Immature natural killer cell (primary cell): ENCODE results near the gene MMD2. TPM values are rescaled to one million over a fixed set of nuclear protein-coding genes. Genes with fewer than 3 reads are reported as not detected.
A peak's percentile ranks its signal among the peaks of the same experiment; 100 is the strongest.
"Not testable (repeated sequence)": the region's sequence is repeated elsewhere in the genome, so short reads cannot be mapped to it uniquely, and the experiment has no call there.

Experiments
- DNase-seq, 3 donors: peaks; one replicate each; pipeline ENCODE4 v3.0.0; 2022; ENCODE audit warnings: mixed read lengths in 1 of 3
- H3K27ac Mint-ChIP-seq, 6 donors: one replicate each; pipeline ENCODE4 v1.8.0; 2020; ENCODE audit warnings: mixed read lengths in 6 of 6, mild to moderate bottlenecking in 5 of 6, inconsistent platforms in 4 of 6, moderate library complexity in 3 of 6
- H3K27me3 Mint-ChIP-seq, 3 donors: one replicate each; pipeline ENCODE4 v1.8.0; 2020 to 2021; ENCODE audit warnings: low read depth in 3 of 3, mild to moderate bottlenecking in 3 of 3, mixed read lengths in 3 of 3, moderate library complexity in 3 of 3, inconsistent platforms in 1 of 3
- H3K36me3 Mint-ChIP-seq, 3 donors: one replicate each; pipeline ENCODE4 v1.8.0; 2020; ENCODE audit warnings: mixed read lengths in 3 of 3, inconsistent platforms in 2 of 3, mild to moderate bottlenecking in 2 of 3
- H3K4me1 Mint-ChIP-seq, 2 donors: one replicate each; pipeline ENCODE4 v1.8.0; 2020; ENCODE audit warnings: inconsistent platforms in 2 of 2, mild to moderate bottlenecking in 2 of 2, mixed read lengths in 2 of 2, moderate library complexity in 1 of 2
- H3K4me3 Mint-ChIP-seq, 5 donors: one replicate each; pipeline ENCODE4 v1.8.0; 2020; ENCODE audit warnings: mild to moderate bottlenecking in 5 of 5, mixed read lengths in 5 of 5, inconsistent platforms in 3 of 5, moderate library complexity in 3 of 5
- H3K9me3 Mint-ChIP-seq, 6 donors: one replicate each; pipeline ENCODE4 v1.8.0; 2020; ENCODE audit warnings: mild to moderate bottlenecking in 6 of 6, mixed read lengths in 6 of 6, inconsistent platforms in 4 of 6, moderate library complexity in 3 of 6
- polyA plus RNA-seq, 3 donors: library from polyadenylated mRNA; unstranded; fragments of 300-500 nt; fragmentation: Illumina TruSeq; gene quantifications; one replicate each; pipeline ENCODE4 v1.2.3, GENCODE V29; 2021

Gene MMD2
- polyA plus RNA-seq, 3 donors from 2014 or later: not detected

GRCh38 chr7:4904346-4904745 is 54.6 kb downstream of the MMD2 start:
- peaks cover 0 to 4% (median 3%) of the 10 kb centered on the region in 3 donors for H3K27me3 Mint-ChIP-seq
- no peak overlapping the region for H3K27ac Mint-ChIP-seq
- no peaks in the 10 kb centered on the region for H3K4me1 Mint-ChIP-seq

GRCh38 chr7:4895766-4896165 is 63.2 kb downstream of the MMD2 start:
- no peaks in the 10 kb centered on the region for H3K9me3 Mint-ChIP-seq
- peaks cover 1 to 2% (median 2%) of the 10 kb centered on the region in 3 donors for H3K27me3 Mint-ChIP-seq
- no peak overlapping the region for H3K27ac Mint-ChIP-seq
- H3K36me3 Mint-ChIP-seq: no peaks in the 10 kb centered on the region
- H3K4me3 Mint-ChIP-seq: no peak overlapping the region
- no peak for DNase-seq
- H3K4me1 Mint-ChIP-seq: no peaks in the 10 kb centered on the region

More at GRCh38 chr7:4904346-4904745, 54.6 kb downstream of the MMD2 start:
- DNase-seq: no peak
- Mint-ChIP-seq H3K9me3 (peaks cover 0 to 1% (median 0%) of the 10 kb centered on the region in 6 donors), H3K36me3 (no peaks in the 10 kb centered on the region), H3K4me3 (no peak overlapping the region)

DNA sequence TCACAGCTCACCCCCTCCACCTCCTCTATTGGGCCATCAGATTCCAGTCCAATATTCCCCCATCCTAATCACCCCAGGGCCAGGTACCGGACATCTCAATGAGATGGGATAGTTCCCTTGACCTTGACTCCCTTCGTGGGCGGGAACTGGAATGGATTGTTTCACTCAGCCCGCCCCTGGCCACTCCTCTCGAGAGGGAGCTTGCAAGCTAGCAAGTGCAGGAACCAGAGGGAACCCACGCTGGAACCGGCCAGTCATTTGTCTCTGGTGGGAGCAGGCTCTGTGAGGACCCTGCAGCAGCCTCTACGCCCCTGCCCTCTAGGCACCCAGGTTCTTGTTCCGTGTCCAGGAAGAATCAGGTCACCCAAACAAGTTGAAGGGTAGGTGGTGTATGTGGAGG is 64.5 kb downstream of the MMD2 start:
- Mint-ChIP-seq H3K36me3 (no peaks in the 10 kb centered on the region), H3K27me3 (peaks cover 1 to 2% (median 2%) of the 10 kb centered on the region in 3 donors), H3K9me3 (no peaks in the 10 kb centered on the region), H3K4me1 (no peaks in the 10 kb centered on the region), H3K4me3 (no peak overlapping the region), H3K27ac (no peak overlapping the region)
- no peak for DNase-seq

- Mint-ChIP-seq H3K9me3 (no peaks in the 10 kb centered on the region), H3K4me1 (no peaks in the 10 kb centered on the region)
- no peak for DNase-seq
Measured at GRCh38 chr7:4893929-4894475, 65.0 kb downstream of the MMD2 start.

DNA sequence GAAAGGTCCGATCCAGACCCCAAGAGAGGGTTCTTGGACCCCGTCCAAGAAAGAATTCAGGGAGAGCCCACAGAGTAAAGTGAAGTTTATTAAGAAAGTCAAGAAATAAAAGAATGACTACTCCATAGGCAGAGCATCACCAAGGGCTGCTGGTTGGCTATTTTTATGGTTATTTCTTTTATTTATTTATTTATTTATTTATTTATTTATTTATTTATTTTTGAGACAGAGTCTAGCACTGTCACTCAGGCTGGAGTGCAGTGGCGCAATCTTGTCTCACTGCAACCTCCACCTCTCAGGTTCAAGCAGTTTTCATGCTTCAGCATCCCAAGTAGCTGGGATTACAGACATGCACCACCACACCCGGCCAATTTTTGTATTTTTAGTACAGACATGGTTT is 65.8 kb downstream of the MMD2 start:
- H3K27ac Mint-ChIP-seq, H3K27me3 Mint-ChIP-seq, H3K4me1 Mint-ChIP-seq, H3K4me3 Mint-ChIP-seq, DNase-seq, H3K36me3 Mint-ChIP-seq, H3K9me3 Mint-ChIP-seq: not testable (repeated sequence)

More at GRCh38 chr7:4893929-4894475, 65.0 kb downstream of the MMD2 start:
- H3K4me3 Mint-ChIP-seq: no peak overlapping the region
- H3K36me3 Mint-ChIP-seq: no peaks in the 10 kb centered on the region
- H3K27ac Mint-ChIP-seq: no peak overlapping the region
- H3K27me3 Mint-ChIP-seq: peaks cover 1 to 2% (median 2%) of the 10 kb centered on the region in 3 donors

DNA sequence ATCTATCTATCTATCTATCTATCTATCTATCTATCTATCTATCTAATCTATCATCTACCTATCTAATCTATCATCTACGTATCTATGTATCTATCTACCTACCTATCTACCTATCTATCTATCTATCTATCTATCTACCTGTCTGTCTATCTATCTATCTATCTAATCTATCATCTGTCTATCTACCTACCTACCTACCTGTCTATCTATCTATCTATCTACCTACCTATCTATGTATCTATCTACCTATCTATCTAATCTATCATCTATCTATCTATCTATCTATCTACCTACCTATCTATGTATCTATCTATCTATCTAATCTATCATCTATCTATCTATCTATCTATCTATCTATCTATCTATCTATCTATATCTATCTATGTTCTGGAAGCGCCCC is 67.5 kb downstream of the MMD2 start:
- not testable (repeated sequence) for H3K36me3 Mint-ChIP-seq, H3K27me3 Mint-ChIP-seq, H3K4me3 Mint-ChIP-seq, DNase-seq, H3K4me1 Mint-ChIP-seq, H3K27ac Mint-ChIP-seq, H3K9me3 Mint-ChIP-seq

DNA sequence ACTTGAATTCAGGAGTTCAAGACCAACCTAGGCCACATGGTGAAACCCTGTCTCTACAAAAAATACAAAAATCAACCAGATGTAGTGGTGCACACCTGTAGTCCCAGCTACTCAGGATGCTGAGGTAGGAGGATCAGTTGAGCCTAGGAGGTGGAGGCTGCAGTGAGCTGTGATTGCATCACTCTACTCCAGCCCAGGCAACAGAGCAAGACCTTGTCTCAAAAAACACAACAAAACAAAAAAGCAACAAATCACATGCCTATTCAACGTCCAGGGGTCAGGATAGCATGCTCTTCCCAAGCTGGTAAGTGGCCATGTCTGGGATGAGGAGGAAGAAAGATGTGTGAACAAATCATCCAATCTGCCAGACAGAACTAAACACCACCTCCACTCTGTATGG is 69.3 kb downstream of the MMD2 start:
- no peak for DNase-seq
- Mint-ChIP-seq H3K9me3 (no peaks in the 10 kb centered on the region), H3K27me3 (peaks cover 1 to 4% (median 2%) of the 10 kb centered on the region in 3 donors), H3K4me3 (no peak overlapping the region), H3K27ac (no peak overlapping the region), H3K36me3 (no peaks in the 10 kb centered on the region), H3K4me1 (no peaks in the 10 kb centered on the region)

GRCh38 chr7:4888161-4888560 is 70.8 kb downstream of the MMD2 start:
- H3K4me3 Mint-ChIP-seq: no peak overlapping the region
- peaks cover 0 to 2% of the 10 kb centered on the region in 2 donors for H3K4me1 Mint-ChIP-seq
- H3K27ac Mint-ChIP-seq: no peak overlapping the region
- peaks cover 3 to 6% (median 4%) of the 10 kb centered on the region in 3 donors for H3K27me3 Mint-ChIP-seq
- DNase-seq: no peak
- no peaks in the 10 kb centered on the region for H3K9me3 Mint-ChIP-seq
- no peaks in the 10 kb centered on the region for H3K36me3 Mint-ChIP-seq

GRCh38 chr7:4886671-4887070 is 72.3 kb downstream of the MMD2 start:
- Mint-ChIP-seq H3K36me3 (no peaks in the 10 kb centered on the region), H3K4me1 (peaks cover 10 to 12% of the 10 kb centered on the region in 2 donors), H3K27ac (no peak overlapping the region), H3K9me3 (no peaks in the 10 kb centered on the region), H3K27me3 (peaks cover 6 to 12% (median 7%) of the 10 kb centered on the region in 3 donors), H3K4me3 (no peak overlapping the region)
- DNase-seq: no peak

- Mint-ChIP-seq H3K4me3 (no peak overlapping the region), H3K36me3 (no peaks in the 10 kb centered on the region), H3K27me3 (peaks cover 5 to 14% (median 9%) of the 10 kb centered on the region in 3 donors), H3K9me3 (no peaks in the 10 kb centered on the region), H3K27ac (no peak overlapping the region), H3K4me1 (peaks cover 10 to 13% of the 10 kb centered on the region in 2 donors)
- DNase-seq: no peak
Measured at GRCh38 chr7:4885317-4885807, 73.6 kb downstream of the MMD2 start.

DNA sequence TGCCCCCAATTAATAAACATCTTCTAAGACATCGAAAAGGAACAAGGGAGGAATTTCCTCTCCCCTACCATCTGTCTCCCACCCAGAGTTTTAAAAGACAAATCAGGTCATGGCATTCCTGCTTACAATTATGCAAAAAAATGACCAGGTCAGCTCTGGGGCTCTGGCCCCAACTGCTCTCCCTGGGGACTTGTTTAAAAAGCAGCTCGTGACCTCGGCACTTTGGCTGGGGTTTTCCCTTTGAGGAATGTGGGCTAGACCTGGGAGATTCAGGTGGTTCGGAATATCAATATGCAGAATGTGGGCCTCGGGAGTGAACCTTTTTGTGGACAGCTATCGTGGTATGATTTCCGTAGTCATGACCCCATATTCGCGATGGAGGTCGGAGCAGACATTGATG is 74.8 kb downstream of the MMD2 start:
- H3K9me3 Mint-ChIP-seq: no peaks in the 10 kb centered on the region
- no peak for DNase-seq
- H3K4me1 Mint-ChIP-seq: peaks cover 10 to 13% of the 10 kb centered on the region in 2 donors
- peak overlapping the region in 3 of 5 donors; percentile 12 to 56 (median 33) for H3K4me3 Mint-ChIP-seq
- no peaks in the 10 kb centered on the region for H3K36me3 Mint-ChIP-seq
- peak overlapping the region in 1 of 6 donors; percentile 42 for H3K27ac Mint-ChIP-seq
- H3K27me3 Mint-ChIP-seq: peaks cover 5 to 14% (median 12%) of the 10 kb centered on the region in 3 donors

GRCh38 chr7:4883372-4884144 is 75.4 kb downstream of the MMD2 start, which contains the start of gene RADIL:
RADIL (minus strand) TSS chr7:4883716; CDS start chr7:4878139, 5,577 bp downstream.
- peaks cover 5 to 14% (median 13%) of the 10 kb centered on the region in 3 donors for H3K27me3 Mint-ChIP-seq
- no peaks in the 10 kb centered on the region for H3K36me3 Mint-ChIP-seq
- peaks cover 10 to 13% of the 10 kb centered on the region in 2 donors for H3K4me1 Mint-ChIP-seq
- DNase-seq: peak; percentile 92
- H3K9me3 Mint-ChIP-seq: no peaks in the 10 kb centered on the region
- peak within 1 kb of the TSS; percentile 70 to 76 (median 73) for H3K4me3 Mint-ChIP-seq
- peak within 1 kb of the TSS in 2 of 6 donors; percentile 37 to 42 for H3K27ac Mint-ChIP-seq

GRCh38 chr7:4883033-4883371 is 76.0 kb downstream of the MMD2 start:
- no peak for DNase-seq
- Mint-ChIP-seq H3K4me3 (peak overlapping the region; percentile 70 to 76 (median 73)), H3K4me1 (peaks cover 10 to 13% of the 10 kb centered on the region in 2 donors), H3K27ac (no peak overlapping the region), H3K36me3 (no peaks in the 10 kb centered on the region), H3K9me3 (no peaks in the 10 kb centered on the region), H3K27me3 (peaks cover 5 to 15% (median 13%) of the 10 kb centered on the region in 3 donors)
